ENCODE results near the gene SDR39U1.

SDR39U1 gene

GRCh38 chr14:24430143-24430681, 12.4 kb downstream of the SDR39U1 start:
- DNase-seq (ENCODE audit: low read depth, low spot score): no peak

DNA sequence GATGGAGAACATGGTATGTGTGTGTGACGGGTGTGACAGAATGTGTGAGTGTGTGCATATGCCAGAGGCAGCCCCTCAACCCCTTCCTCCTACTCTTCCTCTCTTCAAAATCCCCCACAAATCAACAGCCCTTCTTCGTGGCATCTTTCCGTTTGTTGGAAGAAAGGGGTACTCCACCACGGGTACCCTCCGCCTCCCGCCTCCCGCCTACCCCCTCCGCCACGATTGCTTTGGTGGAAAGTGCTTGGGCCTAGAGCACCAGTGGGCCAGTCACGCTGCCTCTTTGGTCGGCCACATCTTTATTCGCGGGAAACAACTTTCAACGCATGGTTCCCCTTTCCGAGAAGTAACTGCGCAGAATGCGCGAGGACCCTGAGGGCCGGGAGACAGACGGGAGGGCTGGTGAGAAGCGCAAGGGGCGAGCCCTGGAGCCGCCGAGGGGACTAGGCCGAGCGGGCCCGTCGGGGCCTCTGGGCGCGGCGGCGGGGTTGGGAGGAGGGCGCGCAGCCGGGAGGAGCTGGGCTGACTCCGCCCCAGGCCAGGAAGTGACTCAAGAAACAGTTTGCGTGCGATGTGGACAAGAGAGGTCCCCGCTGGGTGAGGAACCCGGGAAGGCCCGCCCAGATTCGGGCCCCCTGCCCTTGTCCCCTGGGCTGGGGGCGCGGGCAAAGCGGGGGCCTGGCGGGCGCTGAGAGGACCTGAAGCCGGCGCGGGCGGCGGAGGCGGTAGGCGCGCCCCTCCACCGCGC, 13.0 kb downstream of the SDR39U1 start, which contains the start of the genes CBLN3 and KHNYN:
Gene CBLN3, minus strand, starts transcription at position 274 of the 748 bp plus-strand sequence. CDS start 614 bp downstream, outside the sequence.
Gene KHNYN, plus strand, starts transcription at position 560 of the 748 bp plus-strand sequence. CDS start 777 bp downstream, outside the sequence.
- no peak for DNase-seq (ENCODE audit: low read depth, low spot score)

DNA sequence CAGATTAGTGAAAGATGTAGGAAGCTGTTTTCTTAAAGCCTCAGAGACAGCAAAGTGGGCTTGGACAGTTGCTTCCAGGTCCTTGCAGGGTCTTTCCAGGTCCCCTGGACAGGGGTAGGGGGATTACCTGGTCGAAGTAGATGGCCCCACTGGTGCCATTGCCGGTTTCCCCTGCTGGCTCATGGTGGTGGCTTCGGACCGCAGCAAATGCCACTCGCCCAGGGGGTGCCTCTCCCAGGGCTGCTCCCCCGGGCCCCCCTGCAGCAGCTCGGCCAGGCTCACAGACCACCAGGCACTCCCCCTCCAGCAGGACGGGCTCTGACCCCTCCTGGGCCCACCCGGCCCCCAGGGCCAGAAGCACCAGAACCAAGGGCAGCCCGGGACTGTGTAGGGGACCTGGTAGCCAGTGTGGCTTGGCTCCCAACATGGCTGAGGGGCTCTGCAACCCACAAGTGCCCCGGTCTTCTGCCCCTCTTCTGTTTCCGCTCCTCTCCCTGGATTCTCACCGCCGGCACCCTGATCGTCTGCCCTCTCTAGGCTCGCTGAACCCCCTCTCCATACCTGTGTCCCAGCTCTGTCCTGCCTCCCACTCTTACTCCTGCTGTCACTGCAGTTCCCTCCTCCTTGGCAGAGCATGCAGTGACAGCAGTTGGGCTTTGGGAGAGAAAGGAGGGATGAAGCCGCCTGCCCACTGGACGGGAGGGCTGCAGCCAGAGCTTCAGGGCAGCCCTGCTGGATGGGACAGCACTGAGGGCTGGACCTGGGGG, 13.8 kb downstream of the SDR39U1 start:
- DNase-seq (ENCODE audit: low read depth, low spot score): no peak

DNA sequence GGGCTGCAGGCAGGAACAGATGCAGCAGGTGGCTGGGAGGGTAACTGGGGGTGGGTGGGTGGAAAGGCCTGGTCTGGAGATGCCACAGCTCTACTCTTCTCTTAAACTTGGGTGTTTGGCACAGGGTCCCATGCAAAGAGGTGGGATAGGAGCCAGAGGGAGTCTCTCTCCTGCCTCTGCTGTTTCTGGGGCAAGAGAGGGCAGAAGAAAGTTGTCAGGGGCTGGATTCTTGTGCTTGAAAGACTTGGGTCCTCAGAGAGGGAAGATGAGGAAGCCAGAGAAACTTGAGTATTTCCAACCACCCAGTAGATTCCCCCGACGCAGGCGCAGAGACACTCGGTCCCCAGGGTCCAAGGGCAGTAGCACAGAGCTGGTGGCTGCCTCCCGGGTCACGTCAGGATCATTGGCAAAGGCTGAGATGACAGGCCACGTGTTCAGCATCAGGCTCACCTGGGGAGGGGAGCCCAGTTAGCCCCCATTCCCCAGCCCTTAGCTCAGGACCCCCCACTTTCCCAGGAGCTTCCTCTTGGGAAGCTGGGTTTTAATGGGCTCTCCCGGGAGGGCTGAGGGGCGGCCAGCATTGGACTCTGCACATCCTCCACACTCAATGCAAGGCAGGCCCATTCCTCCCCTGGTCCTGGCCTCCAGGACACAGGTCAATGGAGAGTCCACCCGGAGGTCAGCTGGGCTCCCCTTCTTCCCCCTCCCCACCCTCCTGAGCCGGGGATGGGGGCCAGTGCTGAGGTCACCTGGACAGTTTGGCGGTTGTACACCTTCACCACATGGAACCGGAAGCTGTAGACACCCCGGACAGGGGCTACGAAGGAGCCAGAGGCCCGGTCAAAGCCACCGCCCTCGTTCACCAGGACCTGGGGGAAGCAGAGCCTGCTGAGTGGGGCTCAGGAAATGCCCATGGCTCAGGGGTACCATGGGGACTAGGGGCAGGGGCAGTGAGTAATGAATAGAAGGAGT, 14.8 kb downstream of the SDR39U1 start:
- DNase-seq (ENCODE audit: low read depth, low spot score): no peak

GRCh38 chr14:24426912-24427536, 15.6 kb downstream of the SDR39U1 start:
- no peak for DNase-seq (ENCODE audit: low read depth, low spot score)

DNA sequence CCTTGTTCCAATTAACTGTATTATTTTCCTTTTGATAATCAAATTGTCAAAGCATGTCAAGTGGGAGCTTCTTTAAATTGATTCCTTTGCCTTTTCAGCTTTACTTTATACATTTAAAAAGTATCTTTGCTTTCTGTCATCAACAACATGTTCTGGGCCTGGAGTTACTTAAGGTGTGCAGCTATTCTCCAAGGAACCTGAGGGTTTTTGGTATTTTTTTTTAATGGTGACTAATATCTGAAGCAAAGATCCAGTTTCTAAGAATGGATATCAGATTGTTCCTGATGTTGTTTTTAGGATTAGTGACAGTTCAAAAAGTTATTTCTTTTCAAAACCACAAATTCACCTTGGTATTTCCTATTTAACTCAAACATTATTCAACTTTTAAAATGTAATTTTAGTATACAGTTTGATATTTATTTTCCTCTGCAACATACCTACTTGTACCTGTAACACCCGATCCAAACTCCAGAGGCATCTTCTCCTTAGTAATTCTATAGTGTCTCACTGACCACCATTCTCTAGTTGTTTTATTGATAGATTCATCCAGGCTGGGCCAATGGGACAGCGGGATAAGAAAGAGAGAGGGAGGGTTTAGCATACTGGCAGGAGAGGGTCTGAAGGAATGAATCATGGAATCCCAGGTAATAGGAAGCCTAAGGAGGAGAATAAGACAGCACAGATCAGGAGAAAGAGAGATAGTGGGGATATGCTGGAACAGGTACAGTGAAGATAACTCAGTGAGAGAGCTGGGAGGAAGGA, 16.2 kb downstream of the SDR39U1 start:
- no peak for DNase-seq (ENCODE audit: low read depth, low spot score)

- DNase-seq (ENCODE audit: low read depth, low spot score): no peak
Measured at GRCh38 chr14:24425704-24426103, 16.9 kb downstream of the SDR39U1 start.

DNA sequence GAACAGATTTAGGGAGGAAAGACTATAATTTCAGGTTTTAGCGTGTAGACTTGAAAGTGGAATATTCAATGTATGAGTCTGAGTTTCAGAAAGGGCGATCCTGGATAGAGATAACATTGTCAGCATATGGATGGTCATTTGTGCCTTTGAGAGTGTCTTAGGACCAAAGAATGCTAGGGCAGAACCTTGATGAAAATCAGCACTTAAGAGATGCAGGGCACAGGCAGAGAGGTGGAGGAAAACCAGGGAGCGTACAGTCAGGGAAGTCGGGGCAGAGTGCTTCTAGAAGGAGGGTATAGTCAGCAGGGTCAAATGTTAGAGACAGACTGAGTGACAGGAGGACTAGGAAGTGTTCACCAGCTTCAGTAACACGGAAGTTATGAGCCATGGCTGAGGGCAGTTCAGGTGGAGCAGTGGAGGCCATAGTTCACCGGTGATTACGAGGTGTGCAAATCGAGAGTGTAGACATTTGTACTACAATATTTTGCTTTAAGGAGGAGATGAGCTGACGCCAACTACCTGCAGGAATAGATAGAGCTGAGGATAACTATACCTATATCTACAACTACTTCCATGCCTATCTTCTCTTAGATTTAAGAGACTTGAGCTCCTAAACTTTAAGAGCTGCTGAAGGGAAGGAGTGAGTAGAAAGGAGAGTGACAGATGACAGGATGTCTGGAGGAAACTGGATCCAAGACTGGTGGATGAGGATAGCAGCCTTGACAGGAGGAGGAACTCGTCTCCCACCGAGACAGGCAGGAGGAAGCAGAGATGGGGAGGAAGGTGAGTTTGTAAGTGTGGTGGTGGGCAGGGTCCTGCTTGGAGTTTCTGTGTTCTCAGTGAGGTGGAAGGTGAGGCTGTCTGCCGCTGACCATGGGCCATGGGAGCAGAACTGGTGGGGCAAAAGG, 19.6 kb downstream of the SDR39U1 start:
- DNase-seq (ENCODE audit: low read depth, low spot score): no peak

DNA sequence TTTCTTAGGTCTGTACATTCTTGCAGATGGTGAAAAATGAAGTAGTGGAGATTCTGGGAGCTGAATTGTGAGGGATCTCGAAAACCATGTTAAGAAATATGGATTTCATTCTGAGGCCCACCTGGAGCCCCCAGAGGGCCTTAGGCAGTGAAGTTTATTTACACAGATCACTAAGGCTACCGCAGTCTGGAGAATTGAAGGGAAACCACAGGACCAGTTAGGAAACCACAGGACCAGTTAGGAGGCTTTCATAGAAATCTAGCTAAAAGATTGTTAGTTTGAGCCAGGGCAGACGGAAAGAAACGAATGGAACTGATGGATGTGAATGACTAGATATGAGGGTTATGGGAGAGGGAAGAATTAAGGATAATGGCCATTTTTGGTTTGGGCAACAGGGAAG, 20.3 kb downstream of the SDR39U1 start:
- no peak for DNase-seq (ENCODE audit: low read depth, low spot score)

GRCh38 chr14:24418492-24418873, 24.1 kb downstream of the SDR39U1 start:
- DNase-seq (ENCODE audit: low read depth, low spot score): no peak

DNA sequence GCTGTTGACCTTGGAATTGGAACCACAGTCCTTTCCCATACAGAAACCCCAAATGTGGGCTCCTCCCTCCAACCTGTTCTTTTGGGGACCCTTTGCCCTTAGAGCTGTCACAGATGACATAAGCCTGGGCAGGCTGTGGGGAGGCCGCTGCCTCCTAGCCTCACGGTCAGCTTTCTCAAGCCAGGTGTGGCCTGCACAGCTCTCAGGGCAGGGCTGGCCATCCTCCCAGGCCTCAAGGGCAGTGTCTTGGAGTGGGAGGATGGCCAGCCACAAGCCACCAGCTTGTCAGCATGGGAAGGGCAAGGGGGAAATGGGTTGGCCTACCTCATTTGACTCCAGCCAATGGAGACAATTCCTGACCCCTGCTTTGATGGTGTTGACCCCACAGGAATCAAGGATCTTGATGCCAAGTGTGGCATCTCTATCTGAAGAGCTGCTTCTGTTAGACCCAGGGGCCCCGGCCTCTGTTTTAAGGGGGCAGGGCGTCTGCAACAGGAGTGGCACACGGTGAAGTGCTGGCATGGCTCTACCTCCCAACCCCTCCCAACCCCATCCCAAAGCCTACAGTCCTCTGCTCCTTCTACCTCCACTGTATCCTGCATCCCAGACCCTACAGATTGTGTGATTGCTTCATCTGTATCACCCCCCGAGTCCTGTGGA, 24.6 kb downstream of the SDR39U1 start:
- DNase-seq (ENCODE audit: low read depth, low spot score): no peak

DNA sequence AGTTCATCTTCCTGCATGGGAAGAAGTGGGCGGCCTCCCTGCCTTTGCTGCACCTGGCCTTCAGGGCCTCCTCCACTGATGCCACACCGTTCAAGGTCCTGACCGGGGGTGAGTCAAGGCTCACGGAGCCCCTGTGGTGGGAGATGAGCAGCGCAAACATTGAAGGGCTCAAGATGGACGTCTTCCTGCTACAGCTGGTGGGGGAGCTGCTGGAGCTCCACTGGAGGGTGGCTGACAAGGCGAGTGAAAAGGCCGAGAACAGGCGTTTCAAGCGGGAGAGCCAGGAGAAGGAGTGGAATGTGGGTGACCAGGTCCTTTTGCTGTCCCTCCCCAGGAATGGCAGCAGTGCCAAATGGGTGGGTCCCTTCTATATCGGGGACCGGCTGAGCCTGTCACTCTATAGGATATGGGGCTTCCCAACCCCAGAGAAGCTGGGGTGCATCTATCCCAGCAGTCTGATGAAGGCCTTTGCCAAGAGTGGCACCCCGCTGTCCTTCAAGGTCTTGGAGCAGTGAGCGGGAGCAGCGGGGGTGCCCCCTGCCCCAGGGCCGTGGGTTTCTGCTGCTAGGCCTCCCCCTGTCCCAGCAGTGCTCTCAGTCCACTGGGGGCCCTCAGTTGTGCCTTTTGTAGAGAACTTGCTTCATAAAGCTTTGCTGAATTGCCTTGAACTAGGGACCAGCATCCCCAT, 25.5 kb downstream of the SDR39U1 start:
- DNase-seq (ENCODE audit: low read depth, low spot score): no peak

GRCh38 chr14:24416254-24416931, 26.2 kb downstream of the SDR39U1 start:
- no peak for DNase-seq (ENCODE audit: low read depth, low spot score)

DNA sequence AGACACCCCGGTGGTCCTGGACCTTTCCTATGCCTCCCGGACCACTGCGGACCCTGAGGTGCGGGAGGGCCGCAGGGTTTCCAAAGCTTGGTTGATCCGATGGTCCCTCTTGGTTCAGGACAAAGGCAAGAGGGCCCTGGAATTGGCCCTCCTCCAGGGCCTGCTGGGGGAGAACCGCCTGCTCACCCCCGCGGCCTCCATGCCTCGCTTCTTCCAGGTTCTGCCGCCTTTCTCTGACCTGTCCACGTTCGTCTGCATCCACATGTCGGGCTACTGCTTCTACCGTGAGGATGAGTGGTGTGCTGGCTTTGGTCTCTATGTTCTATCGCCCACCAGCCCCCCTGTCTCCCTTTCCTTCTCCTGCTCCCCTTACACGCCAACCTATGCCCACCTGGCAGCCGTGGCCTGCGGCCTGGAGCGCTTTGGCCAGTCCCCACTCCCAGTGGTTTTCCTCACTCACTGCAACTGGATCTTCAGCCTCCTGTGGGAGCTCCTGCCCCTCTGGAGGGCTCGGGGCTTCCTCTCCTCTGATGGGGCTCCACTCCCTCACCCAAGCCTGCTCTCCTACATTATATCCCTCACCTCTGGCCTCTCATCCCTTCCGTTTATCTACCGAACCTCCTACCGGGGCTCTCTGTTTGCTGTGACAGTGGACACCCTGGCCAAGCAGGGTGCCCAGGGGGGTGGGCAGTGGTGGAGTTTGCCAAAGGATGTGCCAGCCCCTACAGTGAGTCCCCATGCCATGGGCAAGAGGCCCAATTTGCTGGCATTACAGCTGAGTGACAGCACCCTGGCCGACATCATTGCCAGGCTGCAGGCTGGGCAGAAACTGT, 26.9 kb downstream of the SDR39U1 start:
- no peak for DNase-seq (ENCODE audit: low read depth, low spot score)

- no peak for DNase-seq (ENCODE audit: low read depth, low spot score)
Measured at GRCh38 chr14:24414732-24415420, 27.7 kb downstream of the SDR39U1 start.

- DNase-seq (ENCODE audit: low read depth, low spot score): no peak
Measured at GRCh38 chr14:24414077-24414476, 28.5 kb downstream of the SDR39U1 start.
